ENCODE results near the gene PGLYRP3. TPM values are rescaled to one million over a fixed set of nuclear protein-coding genes. Genes with fewer than 3 reads are reported as not detected.

Gene PGLYRP3
- total and polyA plus RNA-seq, 2 of the 13 experiments (the other 11 are each of a cell fraction or from before 2014, with no cell fraction given), result not detected

DNA sequence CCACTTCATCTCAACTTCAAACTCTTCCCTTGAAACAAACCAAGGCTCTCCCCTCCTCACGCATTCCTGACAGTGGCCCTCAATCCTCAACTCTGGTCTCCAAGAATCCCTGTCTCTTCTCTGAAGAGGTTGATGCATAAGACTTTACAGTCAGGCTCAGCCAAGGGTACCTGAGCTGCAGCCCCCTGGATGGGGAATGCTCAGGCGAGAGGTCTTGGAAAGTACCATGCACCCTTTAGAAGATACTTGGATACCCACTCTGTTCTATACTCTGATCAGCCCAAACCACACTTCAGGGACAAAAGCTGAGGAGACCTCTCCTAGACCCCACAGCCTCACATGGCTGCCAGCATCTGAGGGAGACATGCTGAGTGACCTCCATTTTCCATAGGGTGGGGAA is 536 bp upstream of the PGLYRP3 start:
- FAIRE-seq, result no peak
- CTCF ChIA-PET (ENCODE audit: low intra/inter-chr PET ratio, low total read pairs), result no interaction called here

DNA sequence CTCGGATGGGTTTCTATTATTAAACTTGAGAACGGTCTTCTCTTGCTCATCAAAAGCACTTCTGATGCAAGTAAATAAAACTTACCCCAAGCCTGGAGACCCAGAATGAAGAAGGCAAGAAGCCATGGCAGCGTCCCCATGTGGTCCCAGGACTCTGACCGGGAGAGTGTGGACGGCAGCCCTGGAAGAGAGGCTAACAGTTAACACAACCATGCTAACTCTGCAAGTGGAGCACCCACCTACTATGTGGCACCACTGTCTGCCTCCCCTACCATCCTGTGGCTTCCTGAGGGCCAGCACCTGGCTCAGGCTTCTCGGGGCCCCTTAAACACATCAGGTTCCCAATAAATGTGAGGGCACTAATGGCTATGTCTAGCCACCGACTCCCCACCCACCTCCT is 2.2 kb downstream of the PGLYRP3 start:
- in situ Hi-C loops (cut with HindIII; ENCODE audit: extremely low pct_ligation_motif_present, low pct_unique_long_range_greater_than_20kb) (no loop called here), intact Hi-C loops (cut with micrococcal nuclease; ENCODE audit: unreplicated experiment) (no loop called here)
- TF ChIP-seq SOX13 (IDR thresholded peaks at IDR 0.05), result no peak
- TF ChIP-seq SOX13 (CRISPR knock-in tag; conservative IDR thresholded peaks at IDR 0.05 in 1 of 2, IDR thresholded peaks at IDR 0.05 in 1 of 2), result no peak
- TF ChIP-seq ZFP37 (CRISPR knock-in tag; IDR thresholded peaks at IDR 0.05; ENCODE audit: borderline replicate concordance), result no peak
- TF ChIP-seq ZNF24 (IDR thresholded peaks at IDR 0.05), result no peak
- TF ChIP-seq ZBTB1 (CRISPR knock-in tag; IDR thresholded peaks at IDR 0.05; ENCODE audit: borderline replicate concordance), result no peak
- no peak for TF ChIP-seq ZNF772 (CRISPR knock-in tag; IDR thresholded peaks at IDR 0.05)
- no peak for TF ChIP-seq XRCC5 (optimal IDR thresholded peaks at IDR 0.05; ENCODE audit: low read length)
- TF ChIP-seq THYN1 (CRISPR knock-in tag; IDR thresholded peaks at IDR 0.05; ENCODE audit: borderline replicate concordance, low read depth), result no peak
- TF ChIP-seq SP4 (CRISPR knock-in tag; IDR thresholded peaks at IDR 0.05), result no peak
- no peak for TF ChIP-seq ZSCAN9 (CRISPR knock-in tag; IDR thresholded peaks at IDR 0.05; ENCODE audit: borderline replicate concordance)
- no peak for TF ChIP-seq ZNF766 (CRISPR knock-in tag; IDR thresholded peaks at IDR 0.05; ENCODE audit: borderline replicate concordance)
- TF ChIP-seq ZNF7 (CRISPR knock-in tag; IDR thresholded peaks at IDR 0.05), result no peak
- no peak for TF ChIP-seq NFIC (IDR thresholded peaks at IDR 0.05; ENCODE audit: low read length)
- no peak for TF ChIP-seq ZNF337 (CRISPR knock-in tag; IDR thresholded peaks at IDR 0.05; ENCODE audit: borderline replicate concordance, low read depth)
- TF ChIP-seq EZH2 (conservative IDR thresholded peaks at IDR 0.05; ENCODE audit: low read depth, low read length), result no peak
- H3K4me3 ChIP-seq (replicated peaks in 1 of 3; ENCODE audit: insufficient read depth in 1 of 3, low read depth in 2 of 3, low read length in 3 of 3), result no peak overlapping the region
- ChIA-PET POLR2A (no interaction called here), CTCF (ENCODE audit: low intra/inter-chr PET ratio, low total read pairs) (no interaction called here)
- no peak overlapping the region for H3K9ac ChIP-seq (ENCODE audit: insufficient read depth, low read depth, low read length)
- H3K27me3 ChIP-seq (ENCODE audit: control insufficient read depth in 1 of 2, insufficient read depth in 2 of 2, low read length in 2 of 2), result peaks cover 2 to 11% of the 10 kb centered on the region in 2 experiments; a peak in 4 of 5 replicates
- H3K4me2 ChIP-seq (ENCODE audit: low read depth, low read length), result no peak overlapping the region
- BruUV-seq (replicated peaks), result no TSS peak
- no peaks in the 10 kb centered on the region for H3K9me3 ChIP-seq (ENCODE audit: low read length)
- no peak overlapping the region for H2AFZ ChIP-seq (ENCODE audit: low read length)
- DNase-seq (ENCODE audit: low spot score) (no peak), ATAC-seq (no peak), FAIRE-seq (no peak)
- H3K4me1 ChIP-seq (ENCODE audit: insufficient read depth, low read length), result no peaks in the 10 kb centered on the region
- no peak overlapping the region for H3K27ac ChIP-seq (ENCODE audit: extremely low read length, insufficient read depth, low read length)
- H3K36me3 ChIP-seq (replicated peaks in 1 of 2; ENCODE audit: control insufficient read depth in 1 of 2, insufficient read depth in 2 of 2, low read length in 2 of 2), result no peaks in the 10 kb centered on the region
- no peaks in the 10 kb centered on the region for H4K20me1 ChIP-seq (ENCODE audit: insufficient read depth, low read length)
- no peaks in the 10 kb centered on the region for H3K79me2 ChIP-seq (ENCODE audit: insufficient read depth, low read length)
- 0% methylated on average over 5 of the region's 7 CpGs for WGBS (ENCODE audit: low lambda C conversion rate)

More for the DNA sequence above, 536 bp upstream of the PGLYRP3 start:
- WGBS (ENCODE audit: low lambda C conversion rate), result 10% methylated on average over 2 of the region's 2 CpGs
- H3K27me3 ChIP-seq (ENCODE audit: control insufficient read depth in 1 of 2, insufficient read depth in 2 of 2, low read length in 2 of 2), result no peaks in the 10 kb centered on the region; a peak in 2 of 5 replicates
- BruUV-seq (replicated peaks), result no TSS peak
- POLR2A ChIA-PET, result no interaction called here
- no peak for TF ChIP-seq ZNF124 (CRISPR knock-in tag; IDR thresholded peaks at IDR 0.05)
- no peak for TF ChIP-seq ZSCAN12 (CRISPR knock-in tag; IDR thresholded peaks at IDR 0.05)
- no peak for TF ChIP-seq KLF12 (CRISPR knock-in tag; IDR thresholded peaks at IDR 0.05; ENCODE audit: borderline replicate concordance)
- TF ChIP-seq, protein P1, sequence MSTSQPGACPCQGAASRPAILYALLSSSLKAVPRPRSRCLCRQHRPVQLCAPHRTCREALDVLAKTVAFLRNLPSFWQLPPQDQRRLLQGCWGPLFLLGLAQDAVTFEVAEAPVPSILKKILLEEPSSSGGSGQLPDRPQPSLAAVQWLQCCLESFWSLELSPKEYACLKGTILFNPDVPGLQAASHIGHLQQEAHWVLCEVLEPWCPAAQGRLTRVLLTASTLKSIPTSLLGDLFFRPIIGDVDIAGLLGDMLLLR (CRISPR knock-in tag; IDR thresholded peaks at IDR 0.05), result no peak
- TF ChIP-seq, protein P2, sequence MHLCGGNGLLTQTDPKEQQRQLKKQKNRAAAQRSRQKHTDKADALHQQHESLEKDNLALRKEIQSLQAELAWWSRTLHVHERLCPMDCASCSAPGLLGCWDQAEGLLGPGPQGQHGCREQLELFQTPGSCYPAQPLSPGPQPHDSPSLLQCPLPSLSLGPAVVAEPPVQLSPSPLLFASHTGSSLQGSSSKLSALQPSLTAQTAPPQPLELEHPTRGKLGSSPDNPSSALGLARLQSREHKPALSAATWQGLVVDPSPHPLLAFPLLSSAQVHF (CRISPR knock-in tag; IDR thresholded peaks at IDR 0.05), result no peak
- TF ChIP-seq, protein P3, sequence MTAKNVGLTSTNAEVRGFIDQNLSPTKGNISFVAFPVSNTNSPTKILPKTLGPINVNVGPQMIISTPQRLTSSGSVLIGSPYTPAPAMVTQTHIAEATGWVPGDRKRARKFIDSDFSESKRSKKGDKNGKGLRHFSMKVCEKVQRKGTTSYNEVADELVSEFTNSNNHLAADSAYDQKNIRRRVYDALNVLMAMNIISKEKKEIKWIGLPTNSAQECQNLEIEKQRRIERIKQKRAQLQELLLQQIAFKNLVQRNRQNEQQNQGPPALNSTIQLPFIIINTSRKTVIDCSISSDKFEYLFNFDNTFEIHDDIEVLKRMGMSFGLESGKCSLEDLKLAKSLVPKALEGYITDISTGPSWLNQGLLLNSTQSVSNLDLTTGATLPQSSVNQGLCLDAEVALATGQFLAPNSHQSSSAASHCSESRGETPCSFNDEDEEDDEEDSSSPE (CRISPR knock-in tag; IDR thresholded peaks at IDR 0.05), result no peak
- no peaks in the 10 kb centered on the region for H4K20me1 ChIP-seq (ENCODE audit: insufficient read depth, low read length)
- no peak overlapping the region for H3K4me2 ChIP-seq (ENCODE audit: low read depth, low read length)
- no peak for DNase-seq (ENCODE audit: low spot score)
- no peaks in the 10 kb centered on the region for H3K79me2 ChIP-seq (ENCODE audit: insufficient read depth, low read length)
- no peaks in the 10 kb centered on the region for H3K36me3 ChIP-seq (replicated peaks in 1 of 2; ENCODE audit: control insufficient read depth in 1 of 2, insufficient read depth in 2 of 2, low read length in 2 of 2)
- no peaks in the 10 kb centered on the region for H3K9me3 ChIP-seq (ENCODE audit: low read length)
- no peak for ATAC-seq
- intact Hi-C loops (cut with micrococcal nuclease; ENCODE audit: unreplicated experiment) (no loop called here), in situ Hi-C loops (cut with HindIII; ENCODE audit: extremely low pct_ligation_motif_present, low pct_unique_long_range_greater_than_20kb) (no loop called here)
- no peak overlapping the region for H2AFZ ChIP-seq (ENCODE audit: low read length)
- no peak overlapping the region for H3K9ac ChIP-seq (ENCODE audit: insufficient read depth, low read depth, low read length)
- H3K4me1 ChIP-seq (ENCODE audit: insufficient read depth, low read length), result no peaks in the 10 kb centered on the region
- no peak overlapping the region for H3K4me3 ChIP-seq (replicated peaks in 1 of 3; ENCODE audit: insufficient read depth in 1 of 3, low read depth in 2 of 3, low read length in 3 of 3)
- no peak overlapping the region for H3K27ac ChIP-seq (ENCODE audit: extremely low read length, insufficient read depth, low read length)
